ENCODE data around the gene TSPAN31. TPM values are rescaled to one million over a fixed set of nuclear protein-coding genes. Genes with fewer than 3 reads are reported as not detected.

The TSPAN31 gene
- total RNA-seq, 1 donor from 2014 or later: 32.8 TPM

DNA sequence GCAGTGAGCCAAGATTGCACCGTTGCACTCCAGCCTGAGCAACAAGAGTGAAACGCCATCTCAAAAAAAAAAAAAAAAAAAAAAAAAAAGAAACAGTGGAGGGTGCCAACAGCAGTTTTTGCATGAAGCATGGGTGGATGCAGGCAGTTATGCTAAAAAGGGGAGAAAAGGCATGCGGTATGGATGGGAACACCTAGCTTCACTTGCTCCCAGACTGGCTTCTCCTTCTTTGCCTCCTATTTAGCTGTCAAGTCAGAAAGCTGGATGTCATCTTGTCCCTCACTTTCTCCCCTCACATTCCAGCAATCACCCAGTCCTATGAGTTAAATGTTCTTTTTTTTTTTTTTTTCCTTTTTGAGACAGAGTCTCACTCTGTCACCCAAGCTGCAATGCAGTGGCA lies 30.2 kb downstream of the TSPAN31 start:
- no peak for ATAC-seq
- intact Hi-C loops (cut with micrococcal nuclease): no loop called here
- no peak for DNase-seq

DNA sequence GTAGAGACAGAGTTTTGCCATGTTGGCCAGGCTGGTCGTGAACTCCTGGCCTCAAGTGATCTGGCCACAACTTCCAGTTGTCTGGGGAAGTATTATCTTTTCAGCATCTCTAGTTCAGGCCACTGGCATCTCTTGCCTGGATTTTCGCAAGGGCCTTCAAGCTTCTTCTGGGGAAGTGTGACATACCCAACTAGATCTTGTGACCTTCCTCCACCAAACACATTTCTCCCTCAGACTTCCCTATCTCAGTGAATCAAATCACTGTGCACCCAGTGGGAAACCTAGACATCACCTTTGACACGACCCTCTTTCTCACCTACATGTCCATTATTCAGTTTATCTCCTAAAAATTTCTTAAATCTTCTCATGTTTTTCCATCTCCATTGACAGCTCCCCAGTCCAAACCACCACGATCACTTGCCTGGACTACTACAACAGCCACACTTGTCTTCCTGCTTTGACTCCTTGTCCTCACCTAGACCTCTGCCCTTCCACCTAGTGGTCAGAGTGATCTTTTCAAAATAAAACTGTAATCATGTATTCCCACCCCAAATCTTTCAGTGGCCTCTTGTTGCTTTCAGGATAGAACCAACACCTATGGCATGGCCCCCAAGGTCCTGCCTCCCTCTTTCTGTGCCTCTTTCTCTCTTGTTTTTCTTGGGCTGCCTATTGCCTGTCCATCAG lies 30.9 kb downstream of the TSPAN31 start:
- DNase-seq (no peak), ATAC-seq (no peak)
- intact Hi-C loops (cut with micrococcal nuclease): no loop called here

DNA sequence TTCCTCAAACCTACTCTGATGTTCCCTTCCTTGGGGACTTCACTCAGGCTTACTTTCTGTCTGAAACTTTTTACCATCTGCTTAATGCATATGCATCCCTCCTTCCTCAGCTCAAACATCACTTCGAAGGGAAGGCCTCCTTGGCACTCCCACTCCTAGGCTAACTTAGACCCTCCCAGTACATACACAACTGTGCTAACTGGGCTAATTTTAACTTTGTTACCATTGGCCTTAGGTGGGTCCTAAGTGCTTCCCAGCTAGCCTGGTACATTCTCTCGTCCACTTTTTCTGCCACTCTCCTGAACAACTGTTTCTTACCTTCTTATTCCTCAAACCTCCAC lies 31.4 kb downstream of the TSPAN31 start:
- intact Hi-C loops (cut with micrococcal nuclease): no loop called here
- DNase-seq (no peak), ATAC-seq (no peak)

DNA sequence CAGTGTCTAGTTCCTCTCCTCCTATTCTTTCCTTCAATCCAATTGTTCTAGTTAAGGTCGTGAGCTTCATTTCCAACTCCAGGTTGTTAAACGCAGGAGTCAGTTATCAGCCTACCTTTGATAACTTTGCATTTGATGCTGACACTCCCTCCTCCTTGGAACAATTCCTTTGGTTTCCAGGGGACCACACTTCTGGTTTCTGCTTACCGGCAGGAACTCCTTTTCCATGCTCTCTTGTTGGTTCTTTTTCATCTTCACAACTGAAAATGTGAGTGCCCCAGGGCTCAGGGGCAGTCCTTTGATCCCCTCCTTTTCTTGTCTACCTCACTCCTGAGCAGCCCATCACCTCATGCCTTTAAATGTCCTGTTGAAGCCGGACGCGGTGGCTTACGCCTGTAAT lies 32.5 kb downstream of the TSPAN31 start:
- ATAC-seq (no peak), DNase-seq (no peak)
- intact Hi-C loops (cut with micrococcal nuclease): no loop called here

DNA sequence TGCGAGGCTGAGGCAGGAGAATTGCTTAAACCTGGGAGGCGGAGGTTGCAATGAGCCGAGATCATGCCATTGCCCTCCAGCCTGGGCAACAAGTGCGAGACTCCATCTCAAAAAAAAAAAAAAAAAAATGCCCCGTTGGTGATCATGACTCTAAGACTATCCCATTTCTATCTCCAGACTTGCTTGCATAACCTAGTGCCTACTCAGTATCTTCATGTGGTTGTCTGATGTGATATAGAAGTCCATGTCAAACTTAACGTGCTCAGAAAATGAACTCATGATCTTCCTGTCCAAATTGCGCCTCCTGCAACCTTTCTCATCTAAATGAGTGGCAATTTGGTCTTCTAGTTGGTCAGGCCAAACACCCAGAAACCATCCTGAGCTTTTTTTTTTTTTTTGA lies 33.1 kb downstream of the TSPAN31 start:
- ATAC-seq (no peak), DNase-seq (no peak)
- intact Hi-C loops (cut with micrococcal nuclease): no loop called here

DNA sequence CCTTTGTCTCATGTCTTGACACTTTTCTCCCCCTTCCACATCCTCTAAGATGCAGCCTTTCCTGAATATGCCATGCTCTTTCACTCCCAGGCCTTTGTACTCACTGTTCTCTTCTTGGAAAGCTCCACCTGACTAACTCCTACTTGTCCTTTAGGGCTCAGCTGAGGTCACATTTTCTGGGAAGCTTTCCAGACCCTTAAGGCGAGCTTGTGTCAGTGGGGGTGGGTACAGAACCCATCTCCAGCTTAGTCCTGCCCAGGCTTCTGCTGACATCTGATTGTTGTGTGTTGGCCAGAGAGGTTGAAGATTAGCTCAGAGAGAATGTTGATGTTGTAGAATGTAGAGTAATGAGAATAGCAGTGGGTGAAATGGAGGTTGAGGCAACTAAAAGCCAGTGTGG lies 34.9 kb downstream of the TSPAN31 start:
- intact Hi-C loops (cut with micrococcal nuclease): no loop called here
- DNase-seq (no peak), ATAC-seq (no peak)

DNA sequence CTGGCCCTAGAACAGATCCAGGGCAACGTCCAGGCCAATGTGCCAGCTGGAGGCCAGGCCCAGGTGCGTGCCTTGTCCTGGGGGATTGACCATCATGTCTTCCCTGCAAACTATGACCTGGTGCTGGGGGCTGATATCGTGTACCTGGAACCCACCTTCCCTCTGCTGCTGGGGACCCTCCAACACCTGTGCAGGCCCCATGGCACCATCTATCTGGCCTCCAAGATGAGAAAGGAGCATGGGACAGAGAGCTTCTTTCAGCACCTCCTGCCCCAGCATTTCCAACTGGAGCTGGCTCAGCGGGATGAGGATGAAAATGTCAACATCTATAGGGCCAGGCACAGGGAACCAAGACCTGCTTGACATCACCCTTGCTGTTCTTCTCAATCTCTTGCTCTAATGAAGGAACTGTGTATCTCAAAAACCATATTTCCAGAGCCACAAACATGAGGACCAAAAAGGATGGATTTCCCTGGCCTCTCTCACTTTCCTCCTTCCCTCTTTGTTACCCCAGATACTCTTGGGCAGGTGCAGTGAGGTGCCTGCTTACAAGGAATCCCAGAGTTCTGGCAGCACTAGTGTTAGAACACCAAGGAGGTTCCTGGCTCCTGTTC lies 35.6 kb downstream of the TSPAN31 start:
- ATAC-seq (no peak), DNase-seq (no peak)
- intact Hi-C loops (cut with micrococcal nuclease): no loop called here

DNA sequence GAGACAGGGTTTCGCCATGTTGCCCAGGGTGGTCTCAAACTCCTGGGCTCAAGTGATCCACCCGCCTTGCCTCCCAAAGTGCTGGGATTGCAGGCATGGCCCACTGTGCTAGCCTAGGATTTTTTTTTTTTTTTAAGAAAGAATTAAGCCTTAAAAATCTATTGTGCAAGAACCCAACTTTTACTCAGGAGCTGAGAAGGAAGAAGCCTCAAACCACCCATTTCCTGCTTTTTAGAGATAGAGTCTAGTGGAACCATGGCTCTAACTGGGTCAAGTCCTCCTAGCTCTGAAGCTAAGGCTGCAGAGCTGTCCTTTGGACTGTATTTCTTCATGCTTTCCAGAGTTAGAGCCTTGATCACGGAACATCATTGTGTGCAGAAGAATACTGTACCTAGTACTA lies 36.4 kb downstream of the TSPAN31 start:
- intact Hi-C loops (cut with micrococcal nuclease): no loop called here
- ATAC-seq (no peak), DNase-seq (no peak)

GRCh38 chr12:57781801-57782200 lies 37.0 kb downstream of the TSPAN31 start:
- ATAC-seq (no peak), DNase-seq (no peak)
- intact Hi-C loops (cut with micrococcal nuclease): no loop called here

DNA sequence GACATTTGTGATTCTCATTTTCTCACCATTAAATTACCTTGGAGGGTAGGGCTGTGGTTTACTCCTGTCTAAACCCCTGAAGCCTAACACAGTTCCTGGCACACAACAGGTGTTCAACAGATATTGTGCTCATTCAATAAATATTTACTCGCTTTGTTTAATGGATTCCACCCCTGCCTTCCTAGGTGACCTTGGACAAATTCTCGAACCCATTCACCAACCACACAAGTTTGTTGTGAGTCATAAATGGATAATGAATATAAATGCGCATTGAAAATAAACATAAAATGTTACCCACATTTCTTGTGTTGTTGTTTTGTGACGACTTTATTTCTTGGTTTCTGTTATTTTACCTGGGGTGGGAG lies 37.4 kb downstream of the TSPAN31 start:
- DNase-seq (no peak), ATAC-seq (no peak)
- intact Hi-C loops (cut with micrococcal nuclease): no loop called here

DNA sequence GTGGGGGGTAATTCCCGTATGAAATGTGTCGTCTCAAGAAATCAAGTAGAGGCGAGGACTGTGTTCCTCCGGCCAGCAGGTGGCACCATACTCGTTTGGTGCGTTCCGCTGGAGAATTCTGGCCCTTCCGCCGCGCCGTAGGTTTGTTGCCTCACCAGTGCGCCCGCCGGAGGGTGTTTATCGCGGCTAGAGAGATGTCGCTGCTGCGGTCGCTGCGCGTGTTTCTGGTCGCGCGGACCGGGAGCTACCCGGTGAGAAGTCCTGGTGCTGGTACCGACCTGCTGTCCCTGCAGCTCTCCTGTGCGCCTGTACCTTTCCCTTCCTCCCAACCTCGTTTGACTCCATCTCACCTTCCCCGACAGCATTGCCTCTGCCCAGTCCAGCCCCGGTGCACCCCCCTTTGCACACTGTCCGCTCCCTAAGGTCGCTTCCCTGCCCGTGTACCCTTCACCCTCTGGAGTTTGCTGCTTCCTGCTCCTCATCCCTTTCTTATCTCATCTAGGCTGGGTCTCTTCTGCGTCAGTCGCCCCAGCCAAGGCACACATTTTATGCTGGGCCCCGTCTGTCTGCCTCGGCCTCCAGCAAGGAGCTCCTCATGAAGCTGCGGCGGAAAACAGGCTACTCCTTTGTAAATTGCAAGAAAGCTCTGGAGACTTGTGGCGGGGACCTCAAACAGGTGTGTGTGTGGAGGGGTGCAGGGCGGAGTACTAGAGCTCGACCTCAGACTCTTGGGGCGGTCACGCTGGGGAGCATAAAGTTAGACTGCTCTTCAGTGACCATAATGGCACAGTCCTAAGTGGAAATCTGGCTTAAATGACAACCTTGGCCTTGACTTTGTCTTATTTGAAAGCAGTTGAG lies 38.0 kb downstream of the TSPAN31 start, which contains the start of gene TSFM:
TSS of gene TSFM (plus strand) at position 180 of the 858 bp plus-strand sequence. CDS start at position 195, 15 bp downstream.
- intact Hi-C loops (cut with micrococcal nuclease): no loop called here
- ATAC-seq (peak; percentile 96), DNase-seq (peak; percentile 99)

DNA sequence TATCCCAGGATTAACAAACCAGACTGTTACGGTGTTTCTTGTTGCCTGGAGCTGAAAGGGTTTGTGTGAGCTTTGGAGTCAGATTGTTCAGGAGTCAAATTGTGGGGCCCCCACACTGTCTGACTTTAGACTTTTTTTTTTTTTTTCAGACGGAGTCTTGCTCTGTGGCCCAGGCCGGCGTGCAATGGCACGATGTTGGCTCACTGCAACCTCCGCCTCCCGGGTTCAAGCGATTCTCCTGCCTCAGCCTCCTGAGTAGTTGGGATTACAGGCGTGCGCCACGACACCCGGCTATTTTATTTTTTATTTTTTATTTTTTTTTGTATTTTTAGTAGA lies 38.6 kb downstream of the TSPAN31 start:
- intact Hi-C loops (cut with micrococcal nuclease): no loop called here
- ATAC-seq (no peak), DNase-seq (no peak)

DNA sequence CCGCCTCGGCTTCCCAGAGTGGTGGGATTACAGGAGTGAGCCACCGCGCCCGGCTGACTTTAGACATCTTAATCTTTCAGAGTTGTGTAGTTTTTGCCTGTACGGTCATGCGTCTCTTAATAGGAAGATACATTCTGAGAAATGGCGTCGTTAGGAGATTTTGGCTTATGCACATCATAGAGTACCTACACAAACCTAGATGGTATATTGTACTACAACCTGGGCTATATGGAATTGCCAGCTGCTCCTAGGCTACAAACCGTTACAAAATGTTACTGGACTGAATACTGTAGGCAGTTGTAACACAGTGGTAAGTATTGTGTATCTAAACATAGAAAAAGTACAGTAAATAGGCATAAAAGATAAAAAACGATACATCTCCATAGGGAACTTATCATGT lies 39.0 kb downstream of the TSPAN31 start:
- ATAC-seq (no peak), DNase-seq (no peak)
- intact Hi-C loops (cut with micrococcal nuclease): no loop called here

DNA sequence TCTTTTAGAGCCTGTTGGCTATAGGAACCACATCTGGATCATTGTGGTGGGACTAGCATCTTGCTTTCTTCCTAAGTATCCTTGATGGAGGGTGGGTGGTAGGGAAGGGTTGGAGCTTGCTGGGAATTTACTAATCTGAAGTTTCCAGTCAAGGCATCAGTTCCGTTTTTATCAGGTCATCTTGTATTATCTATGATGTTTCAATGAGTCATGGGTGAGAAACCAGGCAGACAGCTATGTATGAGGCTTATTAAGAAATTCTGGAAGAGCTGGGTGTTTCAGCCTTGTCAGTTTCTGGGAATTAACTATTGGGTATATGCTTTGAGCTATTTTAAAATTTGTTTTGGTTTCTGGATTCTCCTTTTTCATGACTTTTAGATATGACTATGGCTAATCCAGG lies 49.1 kb downstream of the TSPAN31 start:
- no peak for DNase-seq
- no peak for ATAC-seq
- intact Hi-C loops (cut with micrococcal nuclease): no loop called here

DNA sequence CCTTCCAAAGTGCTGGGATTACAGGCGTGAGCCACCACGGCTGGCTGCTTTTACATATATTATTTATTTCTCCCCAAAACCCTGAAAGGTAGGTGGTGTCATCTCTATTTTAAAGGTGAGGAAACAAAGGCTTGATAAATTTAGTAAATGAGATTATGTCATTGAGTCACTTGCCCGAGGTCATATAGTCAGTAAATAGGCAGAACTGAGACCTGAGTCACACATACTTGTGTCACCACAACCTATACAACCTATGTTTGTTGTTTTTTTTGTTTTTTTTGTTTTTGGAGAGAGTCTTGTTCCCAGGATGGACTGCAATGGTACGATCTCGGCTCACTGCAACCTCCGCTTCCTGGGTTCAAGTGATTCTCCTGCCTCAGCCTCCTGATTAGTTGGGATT lies 50.5 kb downstream of the TSPAN31 start:
- ATAC-seq: no peak
- DNase-seq: no peak
- intact Hi-C loops (cut with micrococcal nuclease): no loop called here

GRCh38 chr12:57796996-57797395 lies 52.2 kb downstream of the TSPAN31 start:
- intact Hi-C loops (cut with micrococcal nuclease): no loop called here
- no peak for DNase-seq
- no peak for ATAC-seq

GRCh38 chr12:57797933-57798332 lies 53.1 kb downstream of the TSPAN31 start:
- ATAC-seq (no peak), DNase-seq (no peak)
- intact Hi-C loops (cut with micrococcal nuclease): no loop called here

Data from left ventricle myocardium superior (tissue), 1 donor.